HG03571 (cell line): ENCODE results near the gene CD40.
"Not testable (repeated sequence)": the region's sequence is repeated elsewhere in the genome, so short reads cannot be mapped to it uniquely, and the experiment has no call there.

Experiments used
- ATAC-seq: cut with Tn5 transposase; IDR thresholded peaks from one replicate; pipeline ENCODE4 v1.9.1; 2021; ENCODE audit not compliant: unreplicated experiment

CD40 gene

DNA sequence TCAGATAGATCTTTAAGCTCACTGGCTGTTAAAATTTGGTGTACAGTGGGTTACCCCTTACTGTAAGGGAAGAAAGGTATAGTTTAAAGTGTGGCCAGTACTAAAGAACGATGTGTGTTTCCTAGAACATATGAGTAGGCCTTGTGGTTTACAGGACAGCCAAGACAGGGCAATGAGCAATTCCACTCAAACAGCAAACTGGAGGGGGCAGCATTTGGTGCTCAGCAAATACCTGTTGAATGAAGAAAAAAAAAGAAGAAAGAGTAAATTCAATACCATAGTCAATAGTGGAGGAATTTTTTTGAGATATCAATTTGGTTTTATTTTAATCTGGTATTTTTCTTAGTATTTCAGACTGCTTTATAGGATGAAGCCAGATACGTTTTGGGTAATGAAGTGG lies 24.6 kb upstream of the CD40 start:
- no peak for ATAC-seq

GRCh38 chr20:46099491-46100287 lies 18.4 kb upstream of the CD40 start:
- ATAC-seq: no peak

GRCh38 chr20:46100444-46100843 lies 17.7 kb upstream of the CD40 start:
- not testable (repeated sequence) for ATAC-seq

DNA sequence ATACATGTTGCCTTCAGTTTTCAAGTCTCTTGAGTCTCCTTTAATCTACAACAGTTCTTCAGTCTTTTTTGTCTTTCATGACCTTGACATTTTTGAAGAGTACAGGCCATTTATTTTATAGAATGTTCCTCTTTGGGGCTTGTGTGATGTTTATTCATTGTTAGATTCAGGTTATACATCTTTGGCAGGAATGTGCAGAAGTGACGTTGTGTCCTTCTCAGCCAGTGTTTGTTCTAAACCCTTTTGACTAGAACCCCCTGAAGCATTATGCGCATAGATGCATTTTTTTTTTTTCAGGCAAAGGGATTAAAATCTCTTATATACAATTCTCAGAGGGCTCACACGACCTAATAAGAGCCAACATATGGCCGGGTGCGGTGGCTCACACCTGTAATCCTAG lies 17.1 kb upstream of the CD40 start:
- no peak for ATAC-seq

- ATAC-seq: no peak
These were observed 16.2 kb upstream of the CD40 start for GRCh38 chr20:46101957-46102356.

DNA sequence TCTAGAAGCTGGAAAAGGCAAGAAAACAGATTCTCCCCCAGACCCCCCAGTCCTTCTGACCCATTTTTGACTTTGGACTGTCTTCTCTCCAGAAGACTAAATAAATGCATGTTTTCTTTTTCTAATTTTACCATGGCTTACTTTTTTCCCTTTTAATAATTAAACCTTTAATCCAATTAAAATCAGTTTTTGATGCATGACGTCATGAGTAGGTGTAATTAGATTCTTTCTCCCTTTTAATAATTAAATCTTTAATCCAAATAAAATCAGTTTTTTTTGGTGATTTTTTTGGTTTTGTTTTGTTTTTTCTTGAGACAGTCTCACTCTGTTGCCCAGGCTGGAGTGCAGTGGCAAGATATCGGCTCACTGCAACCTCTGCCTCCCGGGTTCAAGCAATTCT lies 15.2 kb upstream of the CD40 start:
- ATAC-seq: no peak

GRCh38 chr20:46104262-46104661 lies 13.9 kb upstream of the CD40 start:
- ATAC-seq: no peak

- no peak for ATAC-seq
These were observed 11.1 kb upstream of the CD40 start for GRCh38 chr20:46107061-46107460.

GRCh38 chr20:46108435-46108841 lies 9.7 kb upstream of the CD40 start:
- peak; percentile 77 for ATAC-seq

GRCh38 chr20:46108976-46109375 lies 9.1 kb upstream of the CD40 start:
- ATAC-seq: no peak

DNA sequence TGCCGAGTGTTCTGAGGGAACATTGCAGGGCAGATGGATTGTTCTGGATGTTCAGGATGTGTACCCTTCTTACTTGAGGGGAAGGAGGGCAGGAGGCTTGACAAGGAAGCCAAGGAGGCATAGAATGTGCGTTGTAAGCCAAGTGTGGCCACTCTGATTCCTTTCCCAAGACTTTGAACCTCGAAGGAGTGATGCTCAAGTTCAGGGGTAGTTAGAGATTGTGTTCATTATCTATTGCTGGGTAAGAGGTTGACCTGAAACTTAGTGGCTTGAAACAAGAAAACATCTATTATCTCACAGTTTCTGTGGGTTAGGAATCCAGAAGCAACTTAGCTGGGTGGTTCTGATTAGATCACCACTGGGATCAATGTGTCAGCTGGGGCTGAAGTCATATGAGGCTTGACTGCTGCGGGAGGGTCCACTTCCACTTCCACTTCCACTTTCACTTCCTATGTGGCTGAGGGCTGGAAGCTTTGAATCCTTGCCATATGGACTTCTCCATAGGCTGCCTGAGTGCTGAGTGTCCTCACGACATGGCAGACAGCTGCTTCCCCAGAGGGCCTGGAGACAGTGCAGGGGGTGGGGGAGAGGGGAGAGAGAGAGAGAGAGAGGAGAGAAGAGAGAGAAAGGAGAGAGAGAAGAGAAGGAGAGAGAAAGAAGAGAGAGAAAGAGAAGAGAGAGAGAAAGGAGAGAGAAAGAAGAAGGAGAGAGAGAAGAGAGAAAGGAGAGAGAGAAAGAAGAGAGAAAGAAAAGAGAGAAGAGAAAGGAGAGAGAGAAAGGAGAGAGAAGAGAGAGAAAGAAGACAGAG lies 6.9 kb upstream of the CD40 start:
- peak; percentile 35 for ATAC-seq

- ATAC-seq: no peak
These were observed 6.3 kb upstream of the CD40 start for GRCh38 chr20:46111836-46112212.

DNA sequence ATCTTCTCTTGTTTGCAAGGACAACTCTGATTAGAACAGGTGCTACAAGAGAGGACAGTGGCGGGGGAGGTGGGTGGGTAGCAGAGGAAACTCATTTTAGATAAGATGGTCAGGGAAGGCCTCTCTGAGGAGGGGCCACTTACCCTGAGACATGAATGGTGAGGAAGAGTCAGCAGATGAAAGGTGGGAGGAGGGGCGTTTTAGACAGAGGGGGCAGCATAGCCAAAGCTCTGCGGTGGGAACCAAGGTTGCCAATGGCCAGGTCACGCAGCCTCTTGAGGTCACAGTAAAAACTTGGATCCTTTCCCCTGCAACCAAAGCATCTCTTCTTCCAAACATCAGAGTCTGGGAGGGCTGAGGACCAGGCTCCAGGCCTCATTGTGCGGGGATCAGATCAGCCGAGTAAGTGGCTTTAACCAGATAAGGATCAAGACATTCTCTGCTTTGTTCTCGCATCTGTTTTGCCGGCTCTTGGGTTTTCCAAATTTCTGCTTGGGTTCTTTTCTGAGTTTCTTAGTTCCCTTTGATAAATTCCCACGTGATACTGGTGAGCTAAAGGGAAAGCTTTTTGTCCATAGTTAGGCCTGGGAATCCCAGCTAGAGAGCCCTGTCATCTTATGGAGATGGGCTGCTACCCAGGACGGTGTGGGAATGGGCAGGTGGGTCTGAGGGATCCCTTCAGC lies 5.5 kb upstream of the CD40 start:
- ATAC-seq: no peak

DNA sequence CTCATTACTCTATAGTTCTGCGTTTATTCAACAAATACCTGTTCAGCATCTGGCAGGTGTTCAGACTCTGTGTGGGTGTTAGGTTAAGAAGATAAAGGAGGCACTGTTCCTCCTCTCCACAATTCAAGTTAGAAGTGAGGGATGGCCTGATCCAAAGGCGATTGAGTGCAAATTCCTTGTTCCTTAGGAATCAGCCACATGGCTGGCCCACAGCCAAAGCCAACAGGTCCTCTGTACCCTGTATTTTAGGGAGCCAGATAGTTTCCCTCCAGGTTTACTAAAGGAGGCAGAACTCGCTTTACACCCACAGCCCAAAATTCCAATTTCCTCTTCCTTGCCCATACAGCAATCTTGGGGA lies 5.0 kb upstream of the CD40 start:
- no peak for ATAC-seq

- no peak for ATAC-seq
These were observed 3.7 kb upstream of the CD40 start for GRCh38 chr20:46114449-46114848.

GRCh38 chr20:46118481-46119020 lies 437 bp downstream of the CD40 start:
- peak; percentile 51 for ATAC-seq

- ATAC-seq: peak; percentile 36
These were observed 973 bp downstream of the CD40 start for GRCh38 chr20:46119028-46119546.

- ATAC-seq: no peak
These were observed 1.4 kb downstream of the CD40 start for GRCh38 chr20:46119547-46119946.

GRCh38 chr20:46120136-46120535 lies 2.0 kb downstream of the CD40 start:
- ATAC-seq: no peak

GRCh38 chr20:46121184-46121930 lies 3.2 kb downstream of the CD40 start:
- ATAC-seq: no peak

- no peak for ATAC-seq
These were observed 4.0 kb downstream of the CD40 start for GRCh38 chr20:46122071-46122470.
